Sigmoid colon (tissue), 7 donors: ENCODE data around the gene PKHD1. TPM values are rescaled to one million over a fixed set of nuclear protein-coding genes. Genes with fewer than 3 reads are reported as not detected.

ENCODE experiments used
- DNase-seq: peaks from one replicate; pipeline ENCODE4 v3.0.0-alpha.2; 2019
- H3K27ac ChIP-seq, 4 donors: fragments of 200-600 bp; sonication (generic); one replicate each; pipeline ENCODE4 v1.5.1; 2016 to 2019; ENCODE audit warnings: mild to moderate bottlenecking in 1 of 4
- H3K27me3 ChIP-seq, 3 donors: fragments of 200-600 bp; sonication (generic); one replicate each; pipeline ENCODE4 v1.5.1; 2019; ENCODE audit warnings: mild to moderate bottlenecking in 1 of 3
- H3K36me3 ChIP-seq, 4 donors: fragments of 200-600 bp; sonication (generic); one replicate each; pipeline ENCODE4 v1.5.1; 2016 to 2019
- H3K4me1 ChIP-seq, 4 donors: fragments of 200-600 bp; sonication (generic); one replicate each; pipeline ENCODE4 v1.5.1; 2017 to 2019
- H3K4me3 ChIP-seq, 4 donors: fragments of 200-600 bp; sonication (generic); one replicate each; pipeline ENCODE4 v1.5.1; 2017 to 2019; ENCODE audit warnings: mild to moderate bottlenecking in 2 of 4, moderate library complexity in 1 of 4
- H3K9me3 ChIP-seq, 4 donors: fragments of 200-600 bp in 3 of 4; sonication (generic) in 3 of 4; one replicate each; pipeline versions ENCODE4 v1.5.1 to v1.6.1; 2013 to 2019
- CTCF ChIP-seq, 4 experiments: fragments of 450-650 bp in 3 of 4; fragments of 200-600 bp in 1 of 4; IDR thresholded peaks; one replicate each; pipeline ENCODE4 v1.5.1; 2016 to 2019; ENCODE audit warnings: antibody characterized with exemption in 4 of 4, mild to moderate bottlenecking in 3 of 4, moderate library complexity in 2 of 4
- EP300 ChIP-seq, 4 donors: sonication (generic); formaldehyde crosslinking; IDR thresholded peaks; one replicate each; pipeline ENCODE4 v1.6.1; 2017; ENCODE audit warnings: antibody characterized with exemption in 4 of 4
- POLR2A ChIP-seq, 2 donors: fragments of 450-650 bp; IDR thresholded peaks; one replicate each; pipeline ENCODE4 v1.6.1; 2016; ENCODE audit warnings: antibody characterized with exemption in 2 of 2, mild to moderate bottlenecking in 2 of 2, moderate library complexity in 2 of 2
- POLR2AphosphoS5 ChIP-seq, 4 donors: sonication (generic); formaldehyde crosslinking; IDR thresholded peaks; one replicate each; pipeline ENCODE4 v1.6.1; 2017; ENCODE audit warnings: antibody characterized with exemption in 4 of 4
- WGBS, 2 donors: extraction: QIAGEN DNeasy Blood & Tissue Kit; methylation state at CpG; one replicate each; pipeline ENCODE4 v1.1.7; 2013; 5-methylcytosine and 5-hydroxymethylcytosine counted together
- intact Hi-C: fragments of 100-400 bp; cut with DNase I; formaldehyde crosslinking; loops from one replicate; pipeline ENCODE4 v1.15.1; 2023
- polyA plus RNA-seq, 3 donors: library from polyadenylated mRNA; stranded (reverse); fragments of 200-250 nt; gene quantifications; one replicate each; pipeline ENCODE4 v1.2.3, GENCODE V29; 2013
- total RNA-seq, 4 donors: library from RNA; depleted of rRNA; stranded (reverse); fragments of >200 nt; gene quantifications; one replicate each; pipeline ENCODE4 v1.1.0, GENCODE V29; 2016
- donor health status: healthy with polysubstance abuse.
- donor health status: Bipolar disorder and iron deficiency.
- donor health status: healthy.

Gene PKHD1
- total and polyA plus RNA-seq, 7 donors = under 0.01 to 0.66 (median under 0.01) TPM; not detected in 2

GRCh38 chr6:52081237-52081636 is 6.2 kb downstream of the PKHD1 start:
- DNase-seq = no peak
- intact Hi-C loops = no loop called here
- Histone ChIP-seq H3K4me3 (no peak overlapping the region), H3K9me3 (no peaks in the 10 kb centered on the region), H3K27ac (no peak overlapping the region), H3K36me3 (no peaks in the 10 kb centered on the region), H3K27me3 (no peaks in the 10 kb centered on the region), H3K4me1 (no peaks in the 10 kb centered on the region)
- WGBS, 2 donors = 85 to 87% methylated on average over 4 of the region's 4 CpGs
- TF ChIP-seq POLR2AphosphoS5 (IDR thresholded peaks at IDR 0.05) = no peak
- no peak for TF ChIP-seq CTCF (IDR thresholded peaks at IDR 0.05)
- no peak for TF ChIP-seq EP300 (IDR thresholded peaks at IDR 0.05)
- TF ChIP-seq POLR2A (IDR thresholded peaks at IDR 0.05) = no peak

GRCh38 chr6:52077961-52078625 is 9.3 kb downstream of the PKHD1 start:
- WGBS, 2 donors = 75% methylated on average over 8 of the region's 8 CpGs
- TF ChIP-seq POLR2AphosphoS5 (IDR thresholded peaks at IDR 0.05) (no peak), CTCF (IDR thresholded peaks at IDR 0.05) (no peak), POLR2A (IDR thresholded peaks at IDR 0.05) (no peak), EP300 (IDR thresholded peaks at IDR 0.05) (no peak)
- Histone ChIP-seq H3K27me3 (no peaks in the 10 kb centered on the region), H3K4me3 (no peak overlapping the region), H3K4me1 (no peaks in the 10 kb centered on the region), H3K36me3 (no peaks in the 10 kb centered on the region), H3K27ac (no peak overlapping the region), H3K9me3 (no peaks in the 10 kb centered on the region)
- DNase-seq = no peak
- intact Hi-C loops = no loop called here

- H3K9me3 ChIP-seq = no peaks in the 10 kb centered on the region
- H3K4me1 ChIP-seq = no peaks in the 10 kb centered on the region
- intact Hi-C loops = no loop called here
- WGBS, 2 donors = 73 to 78% methylated on average over 3 of the region's 3 CpGs
- H3K36me3 ChIP-seq = no peaks in the 10 kb centered on the region
- DNase-seq = no peak
- H3K27me3 ChIP-seq = no peaks in the 10 kb centered on the region
- TF ChIP-seq POLR2AphosphoS5 (IDR thresholded peaks at IDR 0.05) (no peak), CTCF (IDR thresholded peaks at IDR 0.05) (no peak), EP300 (IDR thresholded peaks at IDR 0.05) (no peak), POLR2A (IDR thresholded peaks at IDR 0.05) (no peak)
- no peak overlapping the region for H3K27ac ChIP-seq
- no peak overlapping the region for H3K4me3 ChIP-seq
These were observed 10.1 kb downstream of the PKHD1 start for GRCh38 chr6:52077180-52077884.

- intact Hi-C loops = no loop called here
- no peaks in the 10 kb centered on the region for H3K36me3 ChIP-seq
- no peaks in the 10 kb centered on the region for H3K27me3 ChIP-seq
- no peak for TF ChIP-seq POLR2AphosphoS5 (IDR thresholded peaks at IDR 0.05)
- no peaks in the 10 kb centered on the region for H3K4me1 ChIP-seq
- H3K9me3 ChIP-seq = no peaks in the 10 kb centered on the region
- H3K27ac ChIP-seq = no peak overlapping the region
- no peak for DNase-seq
- H3K4me3 ChIP-seq = no peak overlapping the region
- 74 to 92% methylated on average over 4 of the region's 4 CpGs for WGBS, 2 donors
These were observed 10.6 kb downstream of the PKHD1 start for GRCh38 chr6:52076791-52077179.

- Histone ChIP-seq H3K27me3 (no peaks in the 10 kb centered on the region), H3K36me3 (no peaks in the 10 kb centered on the region), H3K9me3 (no peaks in the 10 kb centered on the region), H3K4me3 (no peak overlapping the region), H3K27ac (no peak overlapping the region), H3K4me1 (no peaks in the 10 kb centered on the region)
- intact Hi-C loops = no loop called here
- WGBS, 2 donors = 89 to 91% methylated on average over 5 of the region's 5 CpGs
- TF ChIP-seq POLR2A (IDR thresholded peaks at IDR 0.05) = no peak
- no peak for TF ChIP-seq EP300 (IDR thresholded peaks at IDR 0.05)
- TF ChIP-seq CTCF (IDR thresholded peaks at IDR 0.05) = no peak
- no peak for TF ChIP-seq POLR2AphosphoS5 (IDR thresholded peaks at IDR 0.05)
- no peak for DNase-seq
These were observed 12.7 kb downstream of the PKHD1 start for GRCh38 chr6:52074716-52075115.
